T-helper 2 cell treated with Interferon-gamma antibody and Interleukin-4, amounts not matched to agents 5 μg/mL and 100 μg/mL, for 36 hours (primary cell): Measurements from ENCODE around the gene ENG.

ENCODE experiments used
- DNase-seq: peaks from one replicate; pipeline ENCODE4 v3.0.0; 2021; ENCODE audit warnings: low spot score
- H3K27ac Mint-ChIP-seq: one replicate; pipeline ENCODE4 v1.8.0; 2021; ENCODE audit warnings: mild to moderate bottlenecking, mixed read lengths
- H3K27me3 Mint-ChIP-seq: one replicate; pipeline ENCODE4 v1.8.0; 2021; ENCODE audit warnings: low read depth, mixed read lengths
- H3K36me3 Mint-ChIP-seq: one replicate; pipeline ENCODE4 v1.8.0; 2021; ENCODE audit warnings: low read depth, mixed read lengths
- H3K4me1 Mint-ChIP-seq: one replicate; pipeline ENCODE4 v1.8.0; 2021; ENCODE audit warnings: low read depth, mixed read lengths
- H3K4me3 Mint-ChIP-seq: one replicate; pipeline ENCODE4 v1.8.0; 2022; ENCODE audit warnings: mild to moderate bottlenecking, moderate library complexity, mixed read lengths
- H3K9me3 Mint-ChIP-seq: one replicate; pipeline ENCODE4 v1.8.0; 2021; ENCODE audit warnings: mixed read lengths

Gene ENG

DNA sequence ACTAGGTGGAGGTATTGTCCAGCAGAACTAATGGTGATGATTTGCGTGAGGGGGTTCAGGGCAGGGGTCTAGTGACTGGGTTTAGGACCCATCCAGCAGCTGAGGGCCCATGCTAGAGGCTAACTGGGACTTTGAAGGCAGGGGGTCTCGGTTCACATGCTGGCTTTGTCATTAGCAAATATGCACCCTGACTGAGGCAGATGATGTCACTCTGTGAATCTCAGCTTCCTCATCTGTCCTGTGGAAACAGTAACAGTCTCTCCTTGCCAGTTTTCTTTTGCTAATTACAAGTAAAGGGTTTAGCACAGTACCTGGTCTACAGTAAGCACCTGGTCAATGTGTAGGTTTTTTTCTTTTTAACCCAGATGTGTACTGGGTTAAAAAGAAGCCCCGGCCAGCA lies 81.2 kb downstream of the ENG start:
- H3K36me3 Mint-ChIP-seq, result peaks cover 68% of the 10 kb centered on the region
- H3K27me3 Mint-ChIP-seq, result no peaks in the 10 kb centered on the region
- no peaks in the 10 kb centered on the region for H3K9me3 Mint-ChIP-seq
- H3K4me3 Mint-ChIP-seq, result no peak overlapping the region
- no peak overlapping the region for H3K27ac Mint-ChIP-seq
- peaks cover 41% of the 10 kb centered on the region for H3K4me1 Mint-ChIP-seq
- no peak for DNase-seq

DNA sequence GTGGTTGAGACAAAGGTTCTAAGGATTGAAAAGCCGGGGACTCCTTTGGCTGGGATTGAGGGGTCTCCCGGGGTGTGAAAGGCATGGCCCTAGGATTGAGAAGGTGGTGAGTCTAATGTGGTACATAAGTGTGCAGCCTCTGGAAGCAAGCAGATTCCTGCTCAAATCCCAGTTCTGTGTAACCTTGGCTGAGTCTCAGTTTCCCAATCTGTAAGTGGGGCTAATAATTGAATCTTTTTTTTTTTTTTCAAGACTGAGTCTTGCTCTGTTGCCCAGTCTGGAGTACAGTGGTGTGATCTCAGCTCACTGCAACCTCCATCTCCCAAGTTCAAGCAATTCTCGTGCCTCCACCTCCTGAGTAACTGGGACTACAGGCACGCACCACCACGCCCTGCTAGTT lies 81.9 kb downstream of the ENG start:
- H3K27me3 Mint-ChIP-seq, result no peaks in the 10 kb centered on the region
- peaks cover 44% of the 10 kb centered on the region for H3K4me1 Mint-ChIP-seq

DNA sequence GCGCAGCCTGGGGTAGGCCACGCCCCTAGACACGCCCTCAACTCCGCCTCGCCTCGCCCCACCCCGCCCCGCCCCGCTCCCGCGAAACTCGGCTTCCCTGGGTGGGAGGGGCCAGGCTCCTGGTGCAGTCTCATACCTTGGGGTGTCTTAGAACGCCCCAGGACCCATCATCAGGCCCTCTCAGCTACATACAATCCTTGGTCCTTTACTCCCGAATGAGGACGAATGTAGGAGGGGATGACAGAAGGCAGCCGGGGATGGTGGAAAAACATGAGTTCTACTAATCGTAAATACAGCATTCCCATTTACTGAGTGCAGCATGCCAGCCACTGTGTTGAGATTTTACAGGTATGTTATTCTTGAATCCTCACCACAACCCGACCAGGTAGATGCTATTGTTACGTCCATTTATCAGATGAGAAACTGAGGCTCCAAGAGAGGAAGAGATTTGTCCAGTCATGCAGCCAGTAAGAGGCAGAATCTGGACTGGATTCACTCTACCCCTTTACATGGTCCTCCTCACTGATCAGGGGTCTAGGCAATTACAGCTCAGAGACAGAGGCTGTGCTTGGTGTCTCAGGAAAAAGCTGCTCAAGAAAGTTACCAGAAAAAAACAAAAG lies 82.8 kb downstream of the ENG start:
- no peak for DNase-seq
- H3K4me3 Mint-ChIP-seq, result peak overlapping the region; percentile 91
- H3K4me1 Mint-ChIP-seq, result peaks cover 49% of the 10 kb centered on the region
- H3K36me3 Mint-ChIP-seq, result peaks cover 66% of the 10 kb centered on the region
- H3K9me3 Mint-ChIP-seq, result no peaks in the 10 kb centered on the region
- peak overlapping the region; percentile 93 for H3K27ac Mint-ChIP-seq
- no peaks in the 10 kb centered on the region for H3K27me3 Mint-ChIP-seq

More for the DNA sequence above, 81.9 kb downstream of the ENG start:
- no peak for DNase-seq
- Mint-ChIP-seq H3K4me3 (no peak overlapping the region), H3K27ac (no peak overlapping the region), H3K36me3 (peaks cover 68% of the 10 kb centered on the region), H3K9me3 (no peaks in the 10 kb centered on the region)

DNA sequence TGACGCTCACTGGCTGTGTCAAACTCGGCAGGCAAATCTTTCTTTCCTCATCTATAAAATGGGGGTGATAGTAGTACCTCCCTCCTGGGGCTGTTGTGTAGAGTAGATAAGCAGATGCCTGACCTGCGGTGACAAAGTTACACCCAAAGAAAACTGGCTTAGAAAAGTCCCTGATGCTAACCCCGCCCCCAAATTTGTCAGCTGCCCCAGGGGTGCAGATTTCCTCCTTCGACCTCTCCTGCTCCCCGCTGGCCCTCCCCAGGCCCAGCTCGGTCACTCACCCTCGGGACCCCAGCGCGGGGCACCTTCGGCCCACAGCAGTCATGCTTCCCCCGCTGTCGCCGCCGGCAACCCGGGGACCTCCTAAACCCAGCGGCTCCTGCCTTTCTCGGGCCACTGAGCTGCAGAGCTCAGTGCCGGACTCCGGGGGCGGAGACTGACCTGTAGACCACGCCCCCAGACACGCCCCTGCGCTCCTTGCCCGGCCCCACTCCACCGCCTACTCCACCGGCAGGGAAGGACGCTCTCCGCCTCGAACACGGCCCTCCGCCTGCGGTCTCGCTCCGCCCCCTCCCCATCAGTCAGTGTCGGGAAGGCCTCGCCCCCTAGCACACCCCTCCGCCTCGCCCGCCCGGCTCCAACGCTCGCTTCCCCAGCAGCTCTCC lies 83.4 kb downstream of the ENG start:
- H3K9me3 Mint-ChIP-seq, result no peaks in the 10 kb centered on the region
- H3K4me1 Mint-ChIP-seq, result peaks cover 53% of the 10 kb centered on the region
- H3K27ac Mint-ChIP-seq, result peak overlapping the region; percentile 93
- no peaks in the 10 kb centered on the region for H3K27me3 Mint-ChIP-seq
- peak; percentile 97 for DNase-seq
- peak overlapping the region; percentile 91 for H3K4me3 Mint-ChIP-seq
- H3K36me3 Mint-ChIP-seq, result peaks cover 64% of the 10 kb centered on the region

DNA sequence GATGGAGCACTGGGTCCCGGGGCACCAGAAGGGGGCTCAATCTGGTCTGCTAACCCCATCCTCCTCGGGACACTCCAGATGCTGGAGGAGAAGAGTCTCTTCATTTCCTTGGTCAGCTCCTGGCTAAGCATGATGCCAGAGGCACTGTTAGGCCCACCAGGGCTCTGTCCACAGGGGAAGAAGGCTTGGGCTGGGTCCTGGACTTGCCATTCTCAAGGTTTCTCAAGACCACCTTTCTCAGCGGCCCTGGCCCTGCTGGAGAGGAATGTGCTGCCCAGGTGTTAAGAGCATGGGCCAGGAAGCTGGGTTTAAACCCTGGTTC lies 83.9 kb downstream of the ENG start:
- Mint-ChIP-seq H3K9me3 (no peaks in the 10 kb centered on the region), H3K4me3 (peak overlapping the region; percentile 91), H3K36me3 (peaks cover 69% of the 10 kb centered on the region), H3K27me3 (no peaks in the 10 kb centered on the region), H3K4me1 (peaks cover 54% of the 10 kb centered on the region), H3K27ac (peak overlapping the region; percentile 93)
- no peak for DNase-seq

DNA sequence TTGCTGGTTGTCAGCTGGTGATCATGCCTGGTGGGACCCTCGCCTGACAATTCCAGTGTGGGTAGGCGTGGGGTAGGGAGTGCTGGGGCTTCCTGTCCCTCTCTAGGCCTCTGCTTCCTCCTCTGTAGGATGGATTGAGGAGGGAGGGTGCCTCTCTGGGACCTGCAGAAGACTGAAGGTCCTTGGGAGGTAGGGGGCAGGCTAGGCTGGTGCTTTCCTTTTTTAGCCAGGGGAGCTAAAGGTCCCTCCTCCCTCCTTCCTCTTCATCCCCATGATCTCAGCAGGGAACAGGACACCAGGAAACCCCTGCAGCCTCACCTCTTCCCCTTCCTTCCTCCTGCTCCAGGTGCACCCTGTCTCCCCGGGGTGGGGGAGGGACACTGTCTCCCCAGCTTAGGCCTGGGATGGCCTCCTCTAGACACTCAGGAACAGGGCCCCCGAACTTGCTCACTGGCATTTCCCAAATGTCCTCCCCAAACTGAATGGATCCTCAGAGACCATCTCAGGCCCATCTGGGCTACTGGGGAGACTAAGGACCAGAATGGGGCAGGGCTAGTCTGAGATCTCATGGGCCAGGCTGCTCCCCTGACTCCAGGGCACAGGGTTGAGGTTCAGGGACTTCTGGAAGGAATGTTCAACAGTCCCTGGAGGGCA lies 84.4 kb downstream of the ENG start:
- H3K9me3 Mint-ChIP-seq, result no peaks in the 10 kb centered on the region
- H3K4me3 Mint-ChIP-seq, result peak overlapping the region; percentile 91
- H3K27me3 Mint-ChIP-seq, result no peaks in the 10 kb centered on the region
- H3K4me1 Mint-ChIP-seq, result peaks cover 57% of the 10 kb centered on the region
- no peak for DNase-seq
- H3K36me3 Mint-ChIP-seq, result peaks cover 74% of the 10 kb centered on the region
- H3K27ac Mint-ChIP-seq, result peak overlapping the region; percentile 93

DNA sequence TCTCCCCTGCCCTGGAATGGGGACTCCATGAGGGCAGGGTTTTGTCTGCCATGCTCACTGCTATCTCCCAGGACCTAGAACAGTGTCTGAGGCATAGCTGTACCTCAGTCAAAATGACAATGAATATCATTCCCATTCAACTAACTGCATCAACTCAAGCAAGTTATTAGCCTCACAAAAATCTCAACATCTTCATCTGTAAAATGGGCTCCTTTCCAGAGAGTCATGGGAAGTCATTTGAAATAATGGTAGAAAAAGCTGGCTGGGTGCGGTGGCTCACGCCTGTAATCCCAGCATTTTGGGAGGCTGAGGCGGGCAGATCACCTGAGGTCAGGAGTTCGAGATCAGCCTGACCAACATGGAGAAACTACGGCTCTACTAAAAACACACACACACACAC lies 85.4 kb downstream of the ENG start:
- Mint-ChIP-seq H3K27ac (peak overlapping the region; percentile 93), H3K4me1 (peaks cover 59% of the 10 kb centered on the region), H3K27me3 (no peaks in the 10 kb centered on the region), H3K9me3 (no peaks in the 10 kb centered on the region), H3K36me3 (peaks cover 76% of the 10 kb centered on the region), H3K4me3 (peak overlapping the region; percentile 59)
- no peak for DNase-seq

DNA sequence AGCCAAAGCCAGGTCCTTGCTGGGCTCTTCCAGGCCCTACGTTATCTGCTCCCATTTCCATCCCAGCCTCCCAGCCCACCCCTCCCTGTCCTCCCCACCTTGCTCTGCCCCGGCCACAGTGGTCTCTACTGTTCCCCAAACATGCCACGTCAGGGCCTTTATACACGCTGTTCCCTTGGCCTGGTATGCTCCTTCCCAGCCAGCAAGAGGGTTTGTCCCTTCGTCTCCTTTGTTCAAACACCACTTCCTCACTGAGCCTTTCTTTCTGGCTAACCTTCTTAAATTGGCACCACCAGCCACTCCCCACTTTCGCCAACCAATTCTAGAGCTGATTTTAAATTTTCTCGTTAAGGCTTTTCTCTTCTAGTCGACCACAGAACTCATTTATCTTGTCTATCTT lies 85.8 kb downstream of the ENG start:
- Mint-ChIP-seq H3K36me3 (peaks cover 76% of the 10 kb centered on the region), H3K9me3 (no peaks in the 10 kb centered on the region), H3K4me1 (peaks cover 58% of the 10 kb centered on the region), H3K4me3 (peak overlapping the region; percentile 59), H3K27me3 (no peaks in the 10 kb centered on the region), H3K27ac (peak overlapping the region; percentile 78)
- no peak for DNase-seq

DNA sequence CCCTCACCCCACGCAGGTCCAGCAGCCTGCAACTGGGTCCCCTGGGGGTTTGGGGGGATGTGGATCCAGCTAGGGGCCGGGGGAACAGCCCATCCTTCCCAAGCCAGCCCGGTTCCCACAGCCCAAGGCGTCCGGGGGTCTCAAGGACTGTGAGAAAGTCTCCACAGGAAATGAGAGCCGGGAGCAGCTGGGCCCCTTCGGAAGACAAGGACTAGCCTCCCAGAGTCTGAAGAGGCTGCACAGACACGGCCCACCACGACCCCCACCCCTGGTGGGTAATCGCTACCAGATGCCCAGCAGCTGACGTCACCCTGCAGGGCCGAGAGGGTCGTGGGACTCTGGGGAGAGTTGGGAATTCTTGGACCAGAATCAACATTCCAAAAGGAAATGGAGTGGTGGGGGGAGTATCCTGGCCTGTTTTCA lies 86.5 kb downstream of the ENG start:
- no peak for DNase-seq
- Mint-ChIP-seq H3K4me3 (peak overlapping the region; percentile 72), H3K4me1 (peaks cover 55% of the 10 kb centered on the region), H3K36me3 (peaks cover 77% of the 10 kb centered on the region), H3K27ac (peak overlapping the region; percentile 86), H3K9me3 (no peaks in the 10 kb centered on the region), H3K27me3 (no peaks in the 10 kb centered on the region)

DNA sequence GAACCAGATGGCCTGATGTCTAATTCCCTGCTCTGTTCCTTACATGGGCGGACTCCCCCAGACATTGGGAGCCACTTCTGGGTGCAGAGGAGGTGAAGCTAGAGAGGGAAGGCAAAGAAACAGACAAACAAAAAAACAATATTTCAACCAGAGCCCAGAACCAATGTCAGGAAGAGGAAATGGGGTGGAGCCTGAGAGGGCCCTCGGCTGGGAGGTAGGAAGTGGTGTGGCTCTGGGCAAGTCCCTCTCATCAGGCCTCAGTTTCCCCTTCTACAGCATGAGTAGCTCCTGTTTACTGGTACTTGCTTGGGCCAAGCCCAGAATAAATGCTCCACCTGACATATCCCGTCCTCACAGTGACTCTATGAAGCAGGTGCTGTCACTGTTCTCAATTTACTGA lies 87.0 kb downstream of the ENG start:
- peak overlapping the region; percentile 72 for H3K4me3 Mint-ChIP-seq
- peak overlapping the region; percentile 86 for H3K27ac Mint-ChIP-seq
- no peaks in the 10 kb centered on the region for H3K27me3 Mint-ChIP-seq
- H3K9me3 Mint-ChIP-seq, result no peaks in the 10 kb centered on the region
- peaks cover 54% of the 10 kb centered on the region for H3K4me1 Mint-ChIP-seq
- DNase-seq, result no peak
- H3K36me3 Mint-ChIP-seq, result peaks cover 80% of the 10 kb centered on the region

DNA sequence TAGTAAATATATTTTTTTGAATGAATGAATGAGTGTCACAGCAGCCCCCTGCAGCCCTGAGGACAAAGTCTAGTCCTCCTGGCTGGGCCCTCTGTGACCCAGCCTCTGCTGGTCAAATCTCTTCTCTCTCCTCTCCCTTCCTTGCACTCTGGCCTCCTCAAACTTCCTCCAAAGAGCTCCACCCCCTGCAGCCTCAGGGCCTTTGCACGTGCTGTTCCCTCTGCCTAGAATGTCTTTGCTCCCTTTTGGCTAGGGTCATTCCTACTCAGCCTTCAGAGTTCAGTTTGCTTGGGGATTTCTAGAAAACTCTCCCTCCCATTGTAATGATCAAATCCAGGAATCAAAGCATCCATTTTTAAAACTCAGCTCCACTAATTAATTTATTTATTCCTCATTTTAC lies 89.0 kb downstream of the ENG start:
- Mint-ChIP-seq H3K27me3 (no peaks in the 10 kb centered on the region), H3K9me3 (no peaks in the 10 kb centered on the region), H3K27ac (peak overlapping the region; percentile 65), H3K36me3 (peaks cover 79% of the 10 kb centered on the region), H3K4me1 (peaks cover 40% of the 10 kb centered on the region), H3K4me3 (no peak overlapping the region)
- DNase-seq, result no peak
